Activated naive CD8-positive, alpha-beta T cell treated with anti-CD3 and anti-CD28 coated beads, Interleukin-2, amount 50 U/mL, for 24 hours (primary cell): Measurements from ENCODE around the gene MYO7B.

Experiments
- ATAC-seq: fragments of 150-1000 bp; cut with Tn5 transposase; one replicate; pipeline ENCODE4 v1.10.0; 2021
- DNase-seq: peaks from one replicate; pipeline ENCODE4 v3.0.0; 2021
- H3K27ac Mint-ChIP-seq: one replicate; pipeline ENCODE4 v1.8.0; 2021; ENCODE audit warnings: mild to moderate bottlenecking, mixed read lengths
- H3K27me3 Mint-ChIP-seq: one replicate; pipeline ENCODE4 v1.8.0; 2021; ENCODE audit warnings: mixed read lengths
- H3K36me3 Mint-ChIP-seq: one replicate; pipeline ENCODE4 v1.8.0; 2021; ENCODE audit warnings: low read depth, mixed read lengths
- H3K4me1 Mint-ChIP-seq: one replicate; pipeline ENCODE4 v1.8.0; 2021; ENCODE audit warnings: mixed read lengths
- H3K4me3 Mint-ChIP-seq: one replicate; pipeline ENCODE4 v1.8.0; 2021; ENCODE audit warnings: mild to moderate bottlenecking, moderate library complexity, mixed read lengths
- H3K9me3 Mint-ChIP-seq: one replicate; pipeline ENCODE4 v1.8.0; 2021; ENCODE audit warnings: mixed read lengths

The MYO7B gene

DNA sequence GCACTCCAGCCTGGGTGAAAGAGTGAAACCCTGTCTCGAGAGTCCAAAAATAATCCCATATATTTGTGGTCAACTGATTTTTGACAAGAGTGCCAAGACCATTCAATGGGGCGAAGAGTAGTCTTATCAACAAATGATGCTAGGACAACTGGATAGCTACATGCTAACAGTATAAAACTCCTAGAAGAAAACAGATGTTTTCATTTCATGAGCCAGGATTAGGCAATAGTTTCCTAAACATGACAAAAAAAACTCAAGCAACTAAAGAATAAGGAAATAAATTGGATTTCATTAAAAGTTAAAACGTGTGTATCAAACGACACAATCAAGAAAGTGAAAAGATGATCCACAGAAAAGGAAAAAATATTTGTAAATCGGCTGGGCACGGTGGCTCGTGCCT is 133.6 kb downstream of the MYO7B start:
- Mint-ChIP-seq H3K4me3 (no peak overlapping the region), H3K36me3 (no peaks in the 10 kb centered on the region), H3K27me3 (peaks cover 64% of the 10 kb centered on the region), H3K9me3 (no peaks in the 10 kb centered on the region), H3K27ac (no peak overlapping the region), H3K4me1 (no peaks in the 10 kb centered on the region)
- ATAC-seq = no peak
- no peak for DNase-seq

GRCh38 chr2:127670055-127670956 is 134.8 kb downstream of the MYO7B start:
- H3K4me1 Mint-ChIP-seq = peaks cover 5% of the 10 kb centered on the region
- H3K36me3 Mint-ChIP-seq = no peaks in the 10 kb centered on the region
- DNase-seq (no peak), ATAC-seq (no peak)
- no peaks in the 10 kb centered on the region for H3K9me3 Mint-ChIP-seq
- H3K27ac Mint-ChIP-seq = no peak overlapping the region
- no peak overlapping the region for H3K4me3 Mint-ChIP-seq
- H3K27me3 Mint-ChIP-seq = peaks cover 59% of the 10 kb centered on the region

GRCh38 chr2:127670957-127671290 is 135.4 kb downstream of the MYO7B start:
- Mint-ChIP-seq H3K4me3 (no peak overlapping the region), H3K9me3 (no peaks in the 10 kb centered on the region), H3K4me1 (peaks cover 7% of the 10 kb centered on the region), H3K27ac (no peak overlapping the region), H3K36me3 (no peaks in the 10 kb centered on the region), H3K27me3 (peaks cover 57% of the 10 kb centered on the region)
- DNase-seq (no peak), ATAC-seq (no peak)

DNA sequence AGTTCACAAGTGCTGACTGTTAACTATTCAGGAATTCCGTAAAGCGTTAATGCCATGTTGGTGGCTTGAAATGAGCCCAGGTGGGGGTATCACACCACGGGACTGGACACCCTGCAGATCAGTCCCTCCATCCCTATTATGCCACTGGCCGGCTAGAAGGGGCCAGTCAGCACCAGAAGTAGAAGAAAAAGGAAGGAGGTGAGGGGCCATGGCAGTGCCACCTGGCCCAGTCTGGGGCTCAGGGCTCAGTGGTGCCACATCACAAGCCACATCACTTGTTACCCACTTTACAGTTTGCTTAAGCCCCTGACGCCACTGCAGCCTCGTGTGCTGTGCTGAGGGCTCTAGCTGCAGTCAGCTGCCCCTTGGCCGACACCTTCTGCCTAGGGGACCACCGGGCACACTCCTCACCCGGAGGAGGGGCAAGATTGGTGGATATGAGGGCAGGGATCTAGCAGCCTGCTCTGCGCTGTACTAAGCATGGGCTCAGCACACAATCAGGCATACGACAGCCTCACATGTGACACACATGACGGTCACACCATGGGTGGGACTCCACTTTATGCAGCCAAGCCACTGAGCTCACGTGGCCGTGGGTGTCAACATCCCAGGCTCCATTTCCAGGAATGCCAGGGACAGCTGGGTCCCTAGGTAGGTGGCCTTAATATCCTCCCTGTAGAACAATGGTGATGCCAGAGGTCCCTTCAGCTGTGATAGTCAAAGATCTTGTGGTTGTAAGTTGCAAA is 136.2 kb downstream of the MYO7B start:
- peaks cover 55% of the 10 kb centered on the region for H3K27me3 Mint-ChIP-seq
- DNase-seq (no peak), ATAC-seq (no peak)
- no peak overlapping the region for H3K27ac Mint-ChIP-seq
- no peaks in the 10 kb centered on the region for H3K9me3 Mint-ChIP-seq
- peaks cover 10% of the 10 kb centered on the region for H3K4me1 Mint-ChIP-seq
- H3K4me3 Mint-ChIP-seq = no peak overlapping the region
- no peaks in the 10 kb centered on the region for H3K36me3 Mint-ChIP-seq

- H3K27ac Mint-ChIP-seq = no peak overlapping the region
- DNase-seq (no peak), ATAC-seq (no peak)
- H3K4me3 Mint-ChIP-seq = no peak overlapping the region
- H3K4me1 Mint-ChIP-seq = peaks cover 10% of the 10 kb centered on the region
- no peaks in the 10 kb centered on the region for H3K36me3 Mint-ChIP-seq
- peaks cover 50% of the 10 kb centered on the region for H3K27me3 Mint-ChIP-seq
- H3K9me3 Mint-ChIP-seq = no peaks in the 10 kb centered on the region
Observed at GRCh38 chr2:127672341-127673224, 137.1 kb downstream of the MYO7B start.

GRCh38 chr2:127673291-127674069 is 138.0 kb downstream of the MYO7B start:
- Mint-ChIP-seq H3K4me3 (peak overlapping the region; percentile 8), H3K27ac (no peak overlapping the region), H3K4me1 (peaks cover 10% of the 10 kb centered on the region), H3K27me3 (peaks cover 51% of the 10 kb centered on the region), H3K36me3 (no peaks in the 10 kb centered on the region), H3K9me3 (no peaks in the 10 kb centered on the region)
- DNase-seq (no peak), ATAC-seq (no peak)

DNA sequence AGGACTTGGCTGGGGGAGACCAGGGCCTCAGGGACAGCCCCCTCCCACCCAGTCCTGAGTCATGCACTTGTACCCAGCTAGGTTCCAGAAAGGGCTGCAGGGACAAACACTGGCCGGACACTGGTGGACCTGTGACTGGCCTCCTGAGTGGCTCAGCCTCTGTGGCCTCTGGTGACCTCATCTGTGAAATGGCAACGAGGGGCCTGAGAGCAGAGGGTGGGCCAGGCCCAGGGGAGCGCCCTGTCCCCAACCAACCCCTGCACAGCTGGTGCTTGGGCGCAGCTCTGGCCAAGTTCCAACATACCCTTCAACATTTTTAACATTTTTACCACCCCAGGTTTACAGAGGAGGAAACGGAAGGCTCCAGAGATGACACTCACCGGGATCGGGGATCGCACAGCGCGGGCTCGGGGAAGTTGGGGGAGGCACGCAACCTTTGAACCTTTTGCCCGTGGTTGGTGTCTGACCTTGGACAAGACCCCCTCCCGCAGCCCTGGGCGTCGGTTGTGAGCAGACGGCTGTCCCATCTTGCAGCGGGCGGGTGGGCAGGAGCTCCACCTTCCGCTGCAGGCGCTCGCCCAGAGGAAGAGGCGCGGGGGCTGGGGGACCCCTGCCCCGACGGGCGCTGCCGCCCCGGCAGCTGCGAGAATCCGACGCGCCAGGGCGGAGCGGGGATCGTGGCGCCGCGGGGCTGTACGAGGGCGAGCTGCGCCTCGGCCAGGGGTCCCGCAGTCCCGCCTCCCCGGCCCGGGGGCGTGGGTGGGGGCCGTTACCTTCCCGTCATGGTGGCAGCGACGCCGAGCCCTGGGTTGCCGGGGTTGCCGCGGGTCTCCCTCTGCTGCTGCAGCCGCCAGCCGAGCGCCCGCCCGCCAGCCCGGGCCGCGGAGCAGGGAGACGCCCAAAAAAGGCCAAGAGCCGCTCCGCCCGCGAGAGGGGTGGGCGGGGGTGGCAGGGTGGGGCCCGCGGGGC is 139.0 kb downstream of the MYO7B start:
- H3K27me3 Mint-ChIP-seq = peaks cover 49% of the 10 kb centered on the region

DNA sequence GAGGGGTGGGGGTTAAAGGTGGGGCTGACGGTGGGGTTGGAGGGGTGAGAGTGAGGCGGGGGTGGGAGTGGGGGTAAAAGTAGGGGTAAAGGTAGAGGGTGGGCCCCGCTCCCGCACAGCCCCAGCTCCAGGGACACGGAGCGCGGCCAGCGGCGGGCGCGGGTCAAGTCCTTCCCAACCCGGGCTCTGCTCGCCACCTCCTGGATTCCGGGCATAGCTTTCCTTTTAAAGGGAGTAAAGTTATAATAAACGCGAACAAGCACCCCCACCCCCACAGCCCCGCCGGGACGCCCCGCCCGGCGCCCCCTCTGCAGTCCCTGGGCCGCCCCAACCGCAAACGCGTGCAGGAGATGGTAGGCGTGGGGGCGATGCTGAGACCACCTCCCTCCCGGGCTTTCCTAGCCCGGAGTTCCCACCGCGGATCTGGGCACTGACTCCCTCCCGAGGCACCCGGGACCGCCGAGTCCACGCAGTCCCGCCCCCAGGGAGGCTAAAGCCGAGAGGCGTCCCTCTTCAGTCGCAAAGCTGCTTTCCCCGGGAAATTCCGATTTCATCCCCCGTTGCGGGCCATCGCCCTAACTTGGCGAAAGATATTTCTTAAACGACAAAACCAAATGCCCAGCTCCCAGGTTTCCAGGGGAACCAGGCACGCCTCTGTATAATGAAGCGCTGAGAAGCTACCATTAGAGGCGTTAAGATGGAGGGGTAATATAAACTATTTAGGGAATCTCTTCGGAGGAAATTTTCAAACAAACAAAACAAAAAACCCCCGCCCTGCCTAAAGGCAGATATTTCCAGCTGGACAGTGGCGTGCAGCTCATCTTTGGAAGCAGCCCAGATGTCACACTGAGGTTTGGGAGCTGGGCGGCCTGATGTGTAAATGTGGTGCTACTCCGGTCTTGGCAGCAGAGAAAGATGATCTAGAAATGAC is 140.1 kb downstream of the MYO7B start, which contains the start of gene LIMS2:
Gene LIMS2, minus strand, starts transcription at position 200 of the 931 bp plus-strand sequence. CDS start 506 bp downstream, outside the sequence.
- no peaks in the 10 kb centered on the region for H3K9me3 Mint-ChIP-seq
- no peak for ATAC-seq
- DNase-seq = no peak
- peak within 1 kb of the TSS; percentile 70 for H3K4me3 Mint-ChIP-seq
- peaks cover 40% of the 10 kb centered on the region for H3K27me3 Mint-ChIP-seq
- H3K4me1 Mint-ChIP-seq = peaks cover 10% of the 10 kb centered on the region
- H3K36me3 Mint-ChIP-seq = no peaks in the 10 kb centered on the region
- no peak within 1 kb of the TSS for H3K27ac Mint-ChIP-seq

More for the DNA sequence above, 139.0 kb downstream of the MYO7B start:
- Mint-ChIP-seq H3K4me3 (peak overlapping the region; percentile 70), H3K36me3 (no peaks in the 10 kb centered on the region), H3K4me1 (peaks cover 10% of the 10 kb centered on the region), H3K9me3 (no peaks in the 10 kb centered on the region), H3K27ac (no peak overlapping the region)
- DNase-seq (peak; percentile 18), ATAC-seq (peak; percentile 17)

DNA sequence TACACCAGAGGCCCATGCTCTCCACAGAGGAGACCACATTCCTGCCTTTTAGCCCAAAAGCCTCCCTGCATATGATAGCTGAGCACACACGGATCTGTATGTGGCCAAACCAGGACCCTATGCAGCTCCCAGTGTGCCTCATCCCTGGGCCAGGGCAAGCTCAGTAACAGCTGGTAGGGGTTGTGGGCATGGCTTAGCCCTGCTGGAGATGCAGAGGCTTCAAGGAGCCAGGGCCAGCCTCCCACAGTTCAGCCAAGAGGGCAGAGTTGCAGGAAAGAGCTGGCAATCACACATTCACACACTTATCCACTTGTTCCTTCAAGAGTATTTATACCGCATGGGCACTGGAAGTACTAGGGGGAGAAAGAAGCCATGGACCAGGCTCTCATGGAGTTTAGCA is 141.4 kb downstream of the MYO7B start:
- no peak for DNase-seq
- Mint-ChIP-seq H3K27me3 (peaks cover 38% of the 10 kb centered on the region), H3K9me3 (no peaks in the 10 kb centered on the region), H3K4me3 (no peak overlapping the region), H3K36me3 (no peaks in the 10 kb centered on the region), H3K27ac (no peak overlapping the region), H3K4me1 (peaks cover 10% of the 10 kb centered on the region)
- no peak for ATAC-seq

DNA sequence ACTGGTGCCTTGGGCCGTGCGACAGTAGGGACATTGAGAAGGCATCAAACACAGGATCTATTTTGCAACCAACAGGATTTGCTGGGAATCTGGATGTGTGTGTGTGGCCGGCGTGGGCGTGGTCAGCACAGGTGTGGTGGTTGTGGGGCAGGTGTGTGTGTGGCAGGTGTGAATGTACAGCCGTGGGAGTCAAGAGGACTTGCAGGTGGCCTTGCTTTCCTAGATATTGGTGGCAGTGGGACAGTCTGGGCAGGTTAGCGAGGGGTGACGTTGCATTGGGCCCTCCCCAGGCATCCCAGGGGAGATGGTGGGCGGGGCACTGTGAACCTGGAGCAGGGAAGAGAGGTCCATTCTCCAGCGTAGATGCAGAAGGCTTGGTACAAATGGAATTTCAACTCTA is 143.0 kb downstream of the MYO7B start:
- ATAC-seq (no peak), DNase-seq (no peak)
- Mint-ChIP-seq H3K27me3 (peaks cover 30% of the 10 kb centered on the region), H3K4me1 (peaks cover 10% of the 10 kb centered on the region), H3K9me3 (no peaks in the 10 kb centered on the region), H3K27ac (no peak overlapping the region), H3K36me3 (no peaks in the 10 kb centered on the region), H3K4me3 (no peak overlapping the region)

DNA sequence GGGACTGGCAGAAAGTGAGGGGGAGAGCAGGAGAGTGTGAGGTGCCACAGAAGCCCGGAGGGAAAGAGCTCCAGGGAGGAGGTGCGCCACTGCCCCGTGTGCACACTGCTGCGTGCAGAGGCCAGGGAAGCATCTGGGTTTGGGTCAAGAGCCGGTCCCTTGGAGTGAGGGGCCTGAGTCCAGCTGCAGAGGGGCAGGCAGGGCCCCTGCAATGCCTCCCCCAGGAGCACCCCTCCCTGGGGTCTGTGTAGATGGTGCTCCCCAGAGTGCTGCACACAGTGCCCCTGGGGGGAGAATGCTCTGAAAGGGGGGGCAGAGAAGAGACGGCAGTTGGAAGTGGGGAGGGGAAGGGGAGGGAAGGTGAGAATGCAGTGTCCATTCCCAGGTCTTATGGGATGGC is 143.5 kb downstream of the MYO7B start:
- ATAC-seq = no peak
- Mint-ChIP-seq H3K27me3 (peaks cover 26% of the 10 kb centered on the region), H3K4me1 (peaks cover 10% of the 10 kb centered on the region), H3K36me3 (no peaks in the 10 kb centered on the region), H3K27ac (no peak overlapping the region), H3K4me3 (no peak overlapping the region), H3K9me3 (no peaks in the 10 kb centered on the region)
- DNase-seq = no peak

DNA sequence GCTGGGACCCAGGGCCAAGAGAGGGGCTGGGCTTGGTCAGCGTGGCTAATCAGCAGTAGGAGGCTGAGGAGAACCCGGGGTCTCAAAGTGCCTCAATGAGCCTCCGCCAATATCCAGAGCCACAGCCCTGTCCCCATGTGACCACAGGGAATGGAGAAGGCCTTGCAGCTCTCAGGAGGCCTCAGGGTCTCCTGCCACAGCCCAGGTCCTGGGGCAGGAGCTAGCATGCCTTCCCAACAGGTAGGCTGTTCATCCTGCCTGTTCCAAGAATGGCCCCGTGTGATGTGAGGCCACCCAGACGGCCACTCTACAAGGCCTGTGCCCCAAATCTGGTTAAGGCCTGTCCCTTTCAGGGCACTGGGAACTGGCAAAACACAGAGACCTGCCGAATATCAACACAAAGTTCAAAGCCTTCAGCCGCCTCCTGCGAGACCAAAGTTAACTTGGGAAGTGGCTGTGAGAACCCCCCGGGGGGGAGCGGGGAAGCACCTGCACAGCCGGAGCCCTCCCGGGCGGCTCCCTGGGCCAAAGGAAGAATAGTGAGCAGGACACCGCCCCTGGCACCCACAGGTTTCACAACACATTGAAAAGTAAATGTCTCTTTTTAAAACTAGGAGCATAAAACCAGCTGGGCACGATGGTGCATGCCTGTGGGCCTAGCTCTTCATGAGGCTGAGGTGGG is 144.3 kb downstream of the MYO7B start:
- DNase-seq (no peak), ATAC-seq (no peak)
- no peak overlapping the region for H3K27ac Mint-ChIP-seq
- H3K9me3 Mint-ChIP-seq = no peaks in the 10 kb centered on the region
- H3K27me3 Mint-ChIP-seq = peaks cover 21% of the 10 kb centered on the region
- peaks cover 5% of the 10 kb centered on the region for H3K4me1 Mint-ChIP-seq
- H3K4me3 Mint-ChIP-seq = no peak overlapping the region
- H3K36me3 Mint-ChIP-seq = no peaks in the 10 kb centered on the region
